Liver (tissue), 9 donors: ENCODE data around the gene MEF2D. TPM values are rescaled to one million over a fixed set of nuclear protein-coding genes. Genes with fewer than 3 reads are reported as not detected.

Experiments used
- DNase-seq: peaks from one replicate; pipeline ENCODE4 v3.0.0-alpha.2; 2017; ENCODE audit warnings: low spot score
- H3K27ac ChIP-seq, 2 donors: one replicate each; pipeline ENCODE4 v1.7.0; 2013; ENCODE audit warnings: inconsistent platforms in 2 of 2, low read length in 2 of 2, control low read depth in 1 of 2, low read depth in 1 of 2, mild to moderate bottlenecking in 1 of 2
- H3K27me3 ChIP-seq, 4 donors: one replicate each; pipeline versions ENCODE4 v1.6.1 to v1.7.0; 2013; ENCODE audit warnings: low read length in 3 of 4, inconsistent platforms in 1 of 4, mild to moderate bottlenecking in 1 of 4, moderate library complexity in 1 of 4; ENCODE audit not compliant: control insufficient read depth in 4 of 4, insufficient read depth in 4 of 4
- H3K36me3 ChIP-seq, 4 donors: one replicate each; pipeline versions ENCODE4 v1.6.1 to v1.7.0; 2013; ENCODE audit warnings: low read length in 3 of 4, mild to moderate bottlenecking in 3 of 4, low read depth in 1 of 4, moderate library complexity in 1 of 4; ENCODE audit not compliant: control insufficient read depth in 4 of 4, insufficient read depth in 3 of 4
- H3K4me1 ChIP-seq, 4 donors: one replicate each; pipeline versions ENCODE4 v1.6.1 to v1.7.0; 2013; ENCODE audit warnings: low read length in 3 of 4, mild to moderate bottlenecking in 3 of 4, moderate library complexity in 1 of 4; ENCODE audit not compliant: control insufficient read depth in 4 of 4, insufficient read depth in 4 of 4
- H3K4me3 ChIP-seq, 3 donors: one replicate each; pipeline versions ENCODE4 v1.6.1 to v1.7.0; 2013; ENCODE audit warnings: low read length in 3 of 3, control low read depth in 1 of 3, low read depth in 1 of 3, mild to moderate bottlenecking in 1 of 3
- H3K9ac ChIP-seq, 2 donors: one replicate each; pipeline ENCODE4 v1.7.0; 2013; ENCODE audit warnings: low read length in 2 of 2, mild to moderate bottlenecking in 2 of 2, moderate library complexity in 2 of 2, control low read depth in 1 of 2, low read depth in 1 of 2
- H3K9me3 ChIP-seq, 4 donors: one replicate each; pipeline versions ENCODE4 v1.6.1 to v1.7.0; 2013; ENCODE audit warnings: low read length in 3 of 4; ENCODE audit not compliant: control insufficient read depth in 4 of 4
- CTCF ChIP-seq: fragments of 150-350 bp; IDR thresholded peaks from 2 replicates; pipeline ENCODE4 v1.5.1; 2017; ENCODE audit warnings: improper control_type of control experiment, low read depth, low read length; ENCODE audit not compliant: missing input control
- EGR1 ChIP-seq, 2 donors: IDR thresholded peaks; 2 replicates each; pipeline ENCODE4 v1.6.1; 2016 to 2018; ENCODE audit warnings: antibody characterized with exemption in 2 of 2, low read depth in 2 of 2
- FOXA1 ChIP-seq: IDR thresholded peaks from 2 replicates; pipeline ENCODE4 v1.6.1; 2016; ENCODE audit warnings: antibody characterized with exemption
- FOXA2 ChIP-seq: IDR thresholded peaks from 2 replicates; pipeline ENCODE4 v1.6.1; 2016; ENCODE audit warnings: antibody characterized with exemption
- GABPA ChIP-seq, 2 donors: IDR thresholded peaks in 1 of 2; conservative IDR thresholded peaks in 1 of 2; 2 replicates each; pipeline ENCODE4 v1.6.1; 2016; ENCODE audit warnings: antibody characterized with exemption in 2 of 2, mild to moderate bottlenecking in 1 of 2, moderate library complexity in 1 of 2
- JUND ChIP-seq, 2 donors: IDR thresholded peaks; 2 replicates each; pipeline ENCODE4 v1.6.1; 2016; ENCODE audit warnings: antibody characterized with exemption in 2 of 2
- MAX ChIP-seq: IDR thresholded peaks from 2 replicates; pipeline ENCODE4 v1.6.1; 2016; ENCODE audit warnings: antibody characterized with exemption
- NR2F2 ChIP-seq: IDR thresholded peaks from 2 replicates; pipeline ENCODE4 v1.6.1; 2016; ENCODE audit warnings: antibody characterized with exemption
- RAD21 ChIP-seq, 2 donors: IDR thresholded peaks; 2 replicates each; pipeline ENCODE4 v1.6.1; 2016; ENCODE audit warnings: antibody characterized with exemption in 2 of 2, mild to moderate bottlenecking in 2 of 2
- SP1 ChIP-seq: IDR thresholded peaks from 2 replicates; pipeline ENCODE4 v1.6.1; 2018; ENCODE audit warnings: antibody characterized with exemption, mild to moderate bottlenecking
- YY1 ChIP-seq: IDR thresholded peaks from 2 replicates; pipeline ENCODE4 v1.6.1; 2016; ENCODE audit warnings: antibody characterized with exemption, mild to moderate bottlenecking
- WGBS: extraction: QIAGEN DNeasy Blood & Tissue Kit; methylation state at CpG from one replicate; pipeline ENCODE4 v1.1.7; 2013; 5-methylcytosine and 5-hydroxymethylcytosine counted together
- polyA plus RNA-seq, 2 donors: library from polyadenylated mRNA; stranded (reverse) in 1 of 2; unstranded in 1 of 2; fragments of 200-250 nt in 1 of 2; fragments of >200 nt in 1 of 2; fragmentation: Nextera tagmentation in 1 of 2; extraction: Ambion mirVana in 1 of 2; gene quantifications; one replicate each; pipeline versions ENCODE4 v1.2.1 to v1.2.3, GENCODE V29; 2013 to 2015
- total RNA-seq, 2 donors: library from RNA; depleted of rRNA; stranded (reverse); fragments of >200 nt; gene quantifications; one replicate each; pipeline ENCODE4 v1.2.3, GENCODE V29; 2014
- TF ChIP-seq, protein P1 (sequence below): IDR thresholded peaks from 2 replicates; pipeline ENCODE4 v1.6.1; 2016; ENCODE audit warnings: antibody characterized with exemption
- TF ChIP-seq, protein P2 (sequence below): IDR thresholded peaks from 2 replicates; pipeline ENCODE4 v1.6.1; 2016; ENCODE audit warnings: antibody characterized with exemption
- TF ChIP-seq, protein P3 (sequence below): IDR thresholded peaks from 2 replicates; pipeline ENCODE4 v1.6.1; 2016; ENCODE audit warnings: antibody characterized with exemption, mild to moderate bottlenecking
- donor health status: healthy.
- donor health status: healthy.
- donor health status: healthy.
- donor health status: healthy.
- donor health status: healthy.

MEF2D gene
- total and polyA plus RNA-seq, 4 donors = 3.4 to 7.6 (median 5.5) TPM

GRCh38 chr1:156482276-156482675, 18.3 kb downstream of the MEF2D start:
- no peak overlapping the region for H3K9ac ChIP-seq
- H3K27ac ChIP-seq = no peak overlapping the region
- no peaks in the 10 kb centered on the region for H3K27me3 ChIP-seq
- peaks cover 13 to 49% (median 34%) of the 10 kb centered on the region in 4 donors for H3K36me3 ChIP-seq
- no peaks in the 10 kb centered on the region for H3K9me3 ChIP-seq
- DNase-seq = no peak
- TF ChIP-seq CTCF = no peak
- TF ChIP-seq, protein P1, sequence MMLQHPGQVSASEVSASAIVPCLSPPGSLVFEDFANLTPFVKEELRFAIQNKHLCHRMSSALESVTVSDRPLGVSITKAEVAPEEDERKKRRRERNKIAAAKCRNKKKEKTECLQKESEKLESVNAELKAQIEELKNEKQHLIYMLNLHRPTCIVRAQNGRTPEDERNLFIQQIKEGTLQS = no peak
- no peak for TF ChIP-seq RAD21 (IDR thresholded peaks at IDR 0.05)
- 93% methylated on average over 19 of the region's 19 CpGs for WGBS
- no peak overlapping the region for H3K4me3 ChIP-seq
- peaks cover 4 to 22% (median 16%) of the 10 kb centered on the region in 4 donors for H3K4me1 ChIP-seq

DNA sequence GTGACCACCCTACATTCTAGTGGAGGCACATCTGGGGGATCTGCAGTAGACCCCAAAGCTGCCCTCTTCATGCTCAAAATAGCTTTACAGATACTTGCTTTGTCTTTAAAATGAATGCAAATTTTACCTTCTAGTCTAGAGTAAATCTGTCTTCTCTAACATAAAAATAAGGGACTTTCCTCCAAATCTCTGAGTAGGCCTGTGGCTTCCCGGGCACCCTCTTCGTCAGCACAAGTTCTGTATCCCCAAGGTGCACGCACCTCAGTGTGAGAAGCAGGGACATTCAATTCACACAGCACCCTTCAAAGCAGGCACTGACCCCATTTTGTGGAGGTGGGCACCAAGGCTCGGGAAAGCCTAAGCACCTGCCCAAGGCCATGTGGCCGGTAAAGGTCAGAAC, 19.0 kb downstream of the MEF2D start:
- no peaks in the 10 kb centered on the region for H3K27me3 ChIP-seq
- H3K4me1 ChIP-seq = peaks cover 6 to 30% (median 23%) of the 10 kb centered on the region in 4 donors
- H3K27ac ChIP-seq = no peak overlapping the region
- no peak overlapping the region for H3K9ac ChIP-seq
- WGBS = 83% methylated on average over 5 of the region's 5 CpGs
- no peaks in the 10 kb centered on the region for H3K9me3 ChIP-seq
- H3K4me3 ChIP-seq = no peak overlapping the region
- TF ChIP-seq NR2F2 = no peak
- TF ChIP-seq, protein P2, sequence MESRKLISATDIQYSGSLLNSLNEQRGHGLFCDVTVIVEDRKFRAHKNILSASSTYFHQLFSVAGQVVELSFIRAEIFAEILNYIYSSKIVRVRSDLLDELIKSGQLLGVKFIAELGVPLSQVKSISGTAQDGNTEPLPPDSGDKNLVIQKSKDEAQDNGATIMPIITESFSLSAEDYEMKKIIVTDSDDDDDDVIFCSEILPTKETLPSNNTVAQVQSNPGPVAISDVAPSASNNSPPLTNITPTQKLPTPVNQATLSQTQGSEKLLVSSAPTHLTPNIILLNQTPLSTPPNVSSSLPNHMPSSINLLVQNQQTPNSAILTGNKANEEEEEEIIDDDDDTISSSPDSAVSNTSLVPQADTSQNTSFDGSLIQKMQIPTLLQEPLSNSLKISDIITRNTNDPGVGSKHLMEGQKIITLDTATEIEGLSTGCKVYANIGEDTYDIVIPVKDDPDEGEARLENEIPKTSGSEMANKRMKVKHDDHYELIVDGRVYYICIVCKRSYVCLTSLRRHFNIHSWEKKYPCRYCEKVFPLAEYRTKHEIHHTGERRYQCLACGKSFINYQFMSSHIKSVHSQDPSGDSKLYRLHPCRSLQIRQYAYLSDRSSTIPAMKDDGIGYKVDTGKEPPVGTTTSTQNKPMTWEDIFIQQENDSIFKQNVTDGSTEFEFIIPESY = no peak
- TF ChIP-seq FOXA1 = no peak
- no peak for TF ChIP-seq GABPA (IDR thresholded peaks at IDR 0.05 in 1 of 2, conservative IDR thresholded peaks at IDR 0.05 in 1 of 2)
- no peak for TF ChIP-seq SP1
- no peak for TF ChIP-seq YY1
- TF ChIP-seq FOXA2 = no peak
- TF ChIP-seq JUND (IDR thresholded peaks at IDR 0.05) = no peak
- no peak for TF ChIP-seq EGR1 (IDR thresholded peaks at IDR 0.05; ENCODE audit: low read depth in 2 of 2)
- TF ChIP-seq, protein P3, sequence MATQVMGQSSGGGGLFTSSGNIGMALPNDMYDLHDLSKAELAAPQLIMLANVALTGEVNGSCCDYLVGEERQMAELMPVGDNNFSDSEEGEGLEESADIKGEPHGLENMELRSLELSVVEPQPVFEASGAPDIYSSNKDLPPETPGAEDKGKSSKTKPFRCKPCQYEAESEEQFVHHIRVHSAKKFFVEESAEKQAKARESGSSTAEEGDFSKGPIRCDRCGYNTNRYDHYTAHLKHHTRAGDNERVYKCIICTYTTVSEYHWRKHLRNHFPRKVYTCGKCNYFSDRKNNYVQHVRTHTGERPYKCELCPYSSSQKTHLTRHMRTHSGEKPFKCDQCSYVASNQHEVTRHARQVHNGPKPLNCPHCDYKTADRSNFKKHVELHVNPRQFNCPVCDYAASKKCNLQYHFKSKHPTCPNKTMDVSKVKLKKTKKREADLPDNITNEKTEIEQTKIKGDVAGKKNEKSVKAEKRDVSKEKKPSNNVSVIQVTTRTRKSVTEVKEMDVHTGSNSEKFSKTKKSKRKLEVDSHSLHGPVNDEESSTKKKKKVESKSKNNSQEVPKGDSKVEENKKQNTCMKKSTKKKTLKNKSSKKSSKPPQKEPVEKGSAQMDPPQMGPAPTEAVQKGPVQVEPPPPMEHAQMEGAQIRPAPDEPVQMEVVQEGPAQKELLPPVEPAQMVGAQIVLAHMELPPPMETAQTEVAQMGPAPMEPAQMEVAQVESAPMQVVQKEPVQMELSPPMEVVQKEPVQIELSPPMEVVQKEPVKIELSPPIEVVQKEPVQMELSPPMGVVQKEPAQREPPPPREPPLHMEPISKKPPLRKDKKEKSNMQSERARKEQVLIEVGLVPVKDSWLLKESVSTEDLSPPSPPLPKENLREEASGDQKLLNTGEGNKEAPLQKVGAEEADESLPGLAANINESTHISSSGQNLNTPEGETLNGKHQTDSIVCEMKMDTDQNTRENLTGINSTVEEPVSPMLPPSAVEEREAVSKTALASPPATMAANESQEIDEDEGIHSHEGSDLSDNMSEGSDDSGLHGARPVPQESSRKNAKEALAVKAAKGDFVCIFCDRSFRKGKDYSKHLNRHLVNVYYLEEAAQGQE = no peak
- TF ChIP-seq MAX = no peak
- no peak for TF ChIP-seq RAD21 (IDR thresholded peaks at IDR 0.05)
- no peak for DNase-seq
- H3K36me3 ChIP-seq = peaks cover 13 to 54% (median 39%) of the 10 kb centered on the region in 4 donors
